Cerebellar nuclear complex (tissue), 1 donor: ENCODE data around the gene INPP5K.
"Not testable (repeated sequence)": the region's sequence is repeated elsewhere in the genome, so short reads cannot be mapped to it uniquely, and the experiment has no call there.

Experiments used
- DNase-seq, 2 experiments: peaks; one replicate each; lab custom pipeline; 2025; lab: John Stamatoyannopoulos, UW

Gene INPP5K

DNA sequence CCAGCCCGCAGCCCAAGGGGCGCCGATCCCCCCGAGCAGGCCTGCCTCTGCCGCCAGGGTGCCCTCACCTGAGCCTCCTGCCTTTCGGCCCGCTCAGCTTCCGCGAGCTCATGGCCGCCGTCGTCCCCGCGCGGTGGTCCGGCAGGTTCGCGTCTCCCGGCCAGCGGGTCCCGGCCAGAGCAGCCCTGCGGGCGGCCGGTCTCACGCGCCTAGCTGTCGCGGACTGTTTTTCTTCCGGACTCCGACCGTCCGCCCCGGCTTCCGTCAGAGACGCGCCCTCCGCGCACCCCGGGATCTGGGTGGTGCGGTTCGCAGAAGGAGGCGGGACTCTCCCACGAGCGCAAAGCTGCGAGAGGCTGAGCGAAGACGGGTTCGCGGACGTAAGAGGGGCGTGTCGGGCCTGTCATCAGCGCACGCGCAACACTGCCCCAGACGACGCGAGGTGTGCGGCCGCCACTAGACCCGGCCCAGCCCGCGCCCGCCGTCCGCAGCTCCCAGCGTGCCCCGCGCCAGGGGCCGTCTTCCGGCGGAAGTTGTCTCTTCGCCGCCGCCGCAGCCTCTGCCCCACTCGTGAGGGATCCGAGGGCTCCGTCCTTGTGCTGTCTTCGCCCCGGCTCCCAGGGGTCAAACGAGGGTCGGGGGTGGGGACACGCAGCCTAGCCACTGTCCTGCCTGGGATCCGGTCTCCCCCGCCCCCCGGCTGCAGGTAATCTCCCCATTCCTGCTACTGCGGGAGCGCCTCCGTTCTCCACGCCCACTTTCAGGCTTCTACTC, at the start of gene INPP5K:
TSS of gene INPP5K (minus strand) at position 225 of the 774 bp plus-strand sequence. CDS start at position 112, 113 bp downstream.
- peak; percentile 80 to 91 for DNase-seq

DNA sequence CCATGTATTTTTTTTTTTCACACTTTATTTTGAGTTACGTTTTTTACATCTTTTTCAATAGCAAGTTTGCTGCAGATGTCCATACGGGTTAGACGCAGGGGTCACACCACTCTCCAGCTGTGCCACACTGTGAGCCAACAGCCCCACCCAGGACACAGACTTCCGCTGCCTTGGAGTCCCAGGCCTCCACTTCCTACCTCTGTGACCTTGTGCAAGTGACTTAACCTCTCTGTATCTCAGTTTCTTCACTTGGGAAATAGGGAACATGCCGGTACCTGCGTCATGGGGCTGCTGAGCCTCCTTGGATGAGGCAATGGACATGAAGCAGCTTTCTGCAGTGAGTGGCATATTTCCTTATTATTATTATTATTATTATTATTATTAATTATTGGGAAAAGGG, 49.5 kb upstream of the INPP5K start:
- no peak for DNase-seq

DNA sequence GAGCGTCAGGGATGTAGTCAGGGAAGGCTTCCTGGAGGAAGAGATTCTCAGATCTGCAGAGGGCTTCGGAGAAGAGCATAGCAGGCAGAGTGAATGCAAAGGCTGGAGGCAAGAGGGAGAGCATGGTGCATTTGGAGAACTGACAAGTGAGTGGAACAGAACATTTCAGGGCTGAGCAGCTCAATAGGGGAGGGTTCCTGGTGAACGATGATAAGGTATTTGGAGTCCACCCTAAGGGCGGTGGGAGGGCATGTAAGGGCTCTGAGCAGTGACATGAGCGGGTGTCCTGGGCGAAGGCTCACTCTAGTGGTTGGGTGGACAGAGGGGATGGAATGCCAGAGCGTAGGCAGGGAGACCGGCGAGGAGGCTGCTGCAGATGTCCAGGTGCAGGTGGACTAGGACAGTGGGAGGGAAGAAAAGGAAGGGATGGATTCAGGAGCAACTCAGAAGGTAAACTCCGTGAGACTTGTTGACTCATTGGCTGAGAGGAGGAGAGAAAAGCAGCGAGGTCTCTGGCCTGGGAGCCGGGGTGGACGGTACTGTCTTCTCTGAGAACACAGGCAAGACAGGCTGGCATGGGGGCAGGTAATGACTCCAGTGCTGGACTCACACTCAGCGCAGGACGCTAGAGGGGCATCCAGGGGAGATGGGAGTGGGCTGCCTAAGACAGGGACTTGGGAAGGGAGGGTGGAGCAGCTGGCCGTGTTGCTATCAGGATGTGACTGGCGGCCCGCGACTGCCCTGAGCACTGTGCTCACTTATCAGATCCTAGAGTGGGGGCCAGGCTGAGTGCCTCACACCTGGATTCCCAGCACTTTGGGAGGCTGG, 47.6 kb upstream of the INPP5K start:
- no peak for DNase-seq

DNA sequence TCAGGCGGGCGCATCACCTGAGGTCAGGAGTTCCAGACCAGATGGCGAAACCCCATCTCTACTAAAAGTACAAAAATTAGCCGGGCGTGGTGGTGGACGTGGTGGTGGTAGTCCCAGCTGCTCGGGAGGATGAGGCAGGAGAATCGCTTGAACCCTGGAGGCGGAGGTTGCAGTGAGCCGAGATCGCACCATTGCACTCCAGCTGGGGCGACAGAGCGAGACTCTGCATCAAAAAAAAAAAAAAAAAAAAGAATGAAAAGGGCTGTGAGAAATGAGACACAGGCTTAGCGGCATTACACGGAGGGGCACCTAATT, 47.0 kb upstream of the INPP5K start:
- DNase-seq: not testable (repeated sequence)

DNA sequence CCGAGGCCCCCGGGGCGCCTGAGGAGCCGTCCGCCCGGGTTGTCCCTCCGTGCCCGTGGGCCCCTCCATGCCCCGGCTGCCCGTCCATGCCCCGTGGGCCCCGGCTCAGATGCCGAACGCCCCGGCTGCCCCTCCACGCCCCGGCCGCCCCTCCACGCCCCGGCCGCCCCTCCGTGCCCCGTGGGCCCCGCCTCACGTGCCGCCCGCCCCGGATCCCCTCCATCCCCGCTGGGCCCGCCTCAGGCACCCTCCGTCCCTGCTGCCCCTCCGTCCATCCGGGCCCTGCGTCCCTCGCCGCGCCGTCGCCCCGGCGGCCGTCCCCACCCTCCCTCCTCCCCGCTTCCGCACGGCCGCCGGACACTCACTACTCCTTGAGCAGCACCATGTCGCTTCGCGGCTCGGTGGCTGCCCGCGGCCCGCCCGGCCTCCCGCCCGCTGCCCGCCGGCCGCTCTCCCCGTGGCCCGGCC, 45.8 kb upstream of the INPP5K start:
- no peak for DNase-seq

DNA sequence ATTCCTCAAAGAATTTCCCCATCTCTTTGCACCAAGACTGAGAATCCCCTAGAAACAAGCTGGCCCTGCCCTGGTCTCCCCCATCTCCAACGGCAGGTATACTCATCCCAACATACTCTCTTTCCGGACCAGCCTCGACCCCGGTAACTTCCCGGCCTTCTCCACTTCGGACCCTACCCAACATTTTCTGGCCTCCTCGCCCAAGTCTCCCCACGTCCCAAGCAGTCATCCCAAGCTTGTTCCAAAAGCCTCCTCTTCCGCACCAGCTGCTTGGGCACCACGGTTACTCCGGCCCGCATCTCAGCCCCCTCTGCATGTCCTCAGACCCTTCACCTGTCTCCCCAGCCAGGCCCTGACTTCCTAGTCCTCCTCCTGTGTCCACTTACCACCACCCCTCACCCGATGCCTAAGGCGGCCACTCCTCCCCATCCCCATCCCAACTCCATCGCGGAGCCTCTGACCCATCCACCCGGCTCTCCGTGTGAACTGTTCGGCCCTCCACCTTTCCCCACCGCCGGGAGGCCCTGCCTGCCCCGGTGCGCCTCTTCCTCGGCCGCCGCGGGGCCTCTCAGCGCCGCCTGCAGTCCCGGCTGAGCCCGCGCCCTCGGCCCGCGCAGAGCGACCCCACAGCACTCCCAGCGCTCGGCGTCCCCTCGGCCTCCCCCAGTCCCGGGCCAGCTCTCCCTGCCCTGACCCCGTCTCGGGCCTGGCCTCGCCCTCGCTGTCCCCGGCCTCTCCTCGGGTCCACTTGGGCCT, 45.2 kb upstream of the INPP5K start:
- no peak for DNase-seq

DNA sequence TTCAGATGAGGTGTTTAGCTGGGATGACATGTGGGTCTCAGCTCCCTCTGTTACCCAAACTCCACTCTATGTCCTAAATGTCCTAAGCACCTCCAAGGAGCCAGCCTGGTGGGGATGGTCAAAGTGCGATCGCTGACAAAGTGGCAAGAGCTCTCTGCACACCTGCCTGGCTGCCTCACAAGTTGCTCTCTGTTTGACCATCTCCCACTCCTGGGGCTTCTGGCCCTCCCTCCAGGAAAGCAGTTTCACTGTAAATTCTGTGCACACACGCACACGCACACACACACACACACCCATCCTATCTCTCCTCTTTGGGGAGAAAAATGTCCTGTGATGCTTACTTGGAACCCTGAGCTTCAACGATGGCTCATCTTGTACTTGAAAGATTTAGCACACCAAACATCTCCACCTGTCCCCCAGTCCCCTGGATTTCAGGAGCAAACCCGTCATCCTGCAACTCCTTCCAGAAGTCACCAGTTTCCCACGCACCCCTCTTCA, 44.5 kb upstream of the INPP5K start:
- no peak for DNase-seq

DNA sequence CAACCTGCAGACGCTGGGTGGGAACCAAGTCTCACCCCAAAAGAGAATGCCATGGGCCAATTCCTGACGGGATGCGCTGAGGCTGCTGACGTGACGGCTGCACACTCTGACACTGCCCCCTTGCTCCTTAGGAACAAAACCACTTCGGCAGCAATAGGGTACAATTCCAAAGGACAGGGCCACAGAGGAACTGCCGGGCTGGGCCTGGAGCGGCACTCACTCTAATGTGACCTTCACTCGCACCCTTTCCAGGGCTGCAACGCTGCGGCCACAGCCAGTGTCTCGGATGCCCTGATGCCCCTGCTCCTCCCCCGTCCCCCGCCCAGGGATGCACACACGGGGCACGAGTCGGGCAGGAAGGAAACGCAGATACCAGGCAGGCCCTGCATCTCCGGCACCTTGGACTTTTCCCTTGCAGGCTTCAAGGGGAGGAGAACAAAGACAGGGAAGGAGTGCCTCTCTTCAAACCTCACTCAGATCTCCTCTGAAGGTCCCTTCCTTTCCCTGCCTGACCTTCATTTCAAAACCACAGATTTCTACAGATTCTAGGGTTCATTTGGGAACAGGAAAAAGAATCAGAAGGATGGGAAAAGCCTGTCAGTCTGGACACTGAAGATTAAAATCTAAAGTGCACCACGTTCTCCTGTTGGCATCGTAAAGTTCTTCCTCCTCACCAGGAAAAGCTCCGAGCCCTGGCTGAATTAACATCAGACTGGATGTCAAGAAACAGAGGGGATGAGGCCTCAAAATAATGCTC, 43.9 kb upstream of the INPP5K start:
- no peak for DNase-seq

DNA sequence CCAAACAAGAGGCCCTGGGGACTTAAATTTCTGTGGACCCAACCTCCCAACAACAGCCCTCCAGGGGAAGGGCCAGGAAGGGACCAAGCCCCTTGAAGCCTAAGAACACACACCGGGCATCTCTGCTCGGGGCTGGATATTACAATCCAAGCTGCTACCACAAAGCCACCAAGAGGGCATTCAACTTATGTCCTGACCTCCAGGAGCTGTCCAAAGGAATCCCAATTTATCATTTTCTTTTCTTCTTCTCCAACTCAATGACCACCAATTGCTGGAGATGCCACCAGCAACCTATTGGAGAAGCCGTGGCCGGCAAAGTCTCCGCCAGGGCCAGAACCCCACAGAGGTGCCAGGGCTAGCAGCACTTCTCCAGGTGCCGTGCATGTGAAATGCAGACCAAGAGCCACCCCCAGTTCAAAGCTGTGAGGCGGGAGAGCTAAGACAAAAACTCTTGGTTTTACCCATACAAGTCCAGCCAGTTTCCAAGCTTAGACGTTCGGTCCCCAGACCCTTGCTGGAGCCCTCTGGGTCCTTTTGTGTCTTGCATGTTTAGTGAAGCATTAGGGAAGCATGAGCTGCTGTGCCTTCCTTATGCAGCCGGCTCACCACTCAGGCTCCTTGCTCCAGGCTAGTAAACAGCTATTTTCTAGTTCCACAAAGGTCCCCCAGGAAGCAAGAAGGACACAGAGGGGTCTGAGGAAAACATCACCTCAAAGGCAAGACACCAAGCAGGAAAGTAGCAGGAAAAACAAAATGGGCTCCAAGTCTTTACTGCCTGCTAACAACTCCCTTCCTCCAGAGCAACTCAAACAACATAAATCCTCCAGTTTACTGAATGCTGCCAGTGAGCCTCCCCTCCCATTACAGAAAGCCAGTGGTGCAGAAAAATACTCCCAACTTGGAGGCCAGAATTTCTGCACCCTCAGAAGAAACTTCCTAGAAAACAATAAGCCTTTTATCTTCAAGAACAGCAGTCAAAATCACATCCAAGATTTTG, 42.9 kb upstream of the INPP5K start:
- no peak for DNase-seq

DNA sequence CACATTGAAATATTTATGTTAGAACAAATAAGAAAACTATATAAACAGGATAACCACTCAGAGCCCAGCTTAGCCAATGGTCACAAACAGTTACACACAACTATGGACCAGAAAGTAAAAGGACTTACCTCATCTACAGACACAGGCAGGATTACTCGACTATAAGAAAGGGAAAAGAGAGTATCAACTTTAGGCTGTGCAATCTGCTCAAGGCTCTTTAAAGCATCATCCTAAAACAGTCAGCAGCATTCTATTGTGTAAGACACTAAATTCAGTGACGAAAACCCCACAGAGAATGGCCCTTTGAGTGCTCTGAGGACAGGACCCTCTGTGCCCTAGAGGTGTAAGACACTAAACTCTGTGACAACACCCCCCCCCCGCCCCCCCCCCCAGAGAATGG, 42.0 kb upstream of the INPP5K start:
- DNase-seq: no peak

DNA sequence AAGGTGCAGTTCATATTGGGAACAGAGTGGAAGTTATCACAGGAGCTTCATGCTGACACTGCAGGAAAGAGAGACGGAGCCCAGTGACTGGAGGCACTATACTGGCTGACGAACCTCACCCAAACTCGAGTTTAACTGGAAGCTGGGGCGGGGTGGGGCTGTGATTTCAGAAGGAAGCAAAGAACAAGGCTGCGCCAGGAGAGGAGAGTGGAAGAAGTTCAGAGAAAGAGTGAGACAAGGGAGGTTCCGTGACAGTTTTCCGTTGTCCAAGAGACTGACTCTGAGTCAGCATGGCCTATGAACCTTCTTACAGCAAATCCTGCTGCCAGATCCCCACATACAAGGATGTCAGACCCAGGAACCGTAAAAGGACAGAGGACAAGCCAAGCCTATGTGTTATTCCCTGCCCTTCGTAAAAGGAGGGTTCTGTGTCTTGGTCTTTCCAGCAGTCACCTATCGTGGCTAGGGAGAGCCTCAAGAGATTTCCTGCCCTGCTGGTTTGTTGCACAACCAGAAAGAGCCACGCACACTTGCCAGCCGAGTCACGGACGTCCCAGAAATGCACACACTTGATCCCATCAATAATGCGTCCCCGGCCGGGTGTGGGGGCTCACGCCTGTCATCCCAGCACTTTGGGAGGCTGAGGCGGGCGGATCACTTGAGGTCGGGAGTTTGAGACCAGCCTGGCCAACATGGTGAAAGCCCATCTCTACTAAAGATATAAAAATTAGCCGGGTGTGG, 41.1 kb upstream of the INPP5K start:
- DNase-seq: no peak

DNA sequence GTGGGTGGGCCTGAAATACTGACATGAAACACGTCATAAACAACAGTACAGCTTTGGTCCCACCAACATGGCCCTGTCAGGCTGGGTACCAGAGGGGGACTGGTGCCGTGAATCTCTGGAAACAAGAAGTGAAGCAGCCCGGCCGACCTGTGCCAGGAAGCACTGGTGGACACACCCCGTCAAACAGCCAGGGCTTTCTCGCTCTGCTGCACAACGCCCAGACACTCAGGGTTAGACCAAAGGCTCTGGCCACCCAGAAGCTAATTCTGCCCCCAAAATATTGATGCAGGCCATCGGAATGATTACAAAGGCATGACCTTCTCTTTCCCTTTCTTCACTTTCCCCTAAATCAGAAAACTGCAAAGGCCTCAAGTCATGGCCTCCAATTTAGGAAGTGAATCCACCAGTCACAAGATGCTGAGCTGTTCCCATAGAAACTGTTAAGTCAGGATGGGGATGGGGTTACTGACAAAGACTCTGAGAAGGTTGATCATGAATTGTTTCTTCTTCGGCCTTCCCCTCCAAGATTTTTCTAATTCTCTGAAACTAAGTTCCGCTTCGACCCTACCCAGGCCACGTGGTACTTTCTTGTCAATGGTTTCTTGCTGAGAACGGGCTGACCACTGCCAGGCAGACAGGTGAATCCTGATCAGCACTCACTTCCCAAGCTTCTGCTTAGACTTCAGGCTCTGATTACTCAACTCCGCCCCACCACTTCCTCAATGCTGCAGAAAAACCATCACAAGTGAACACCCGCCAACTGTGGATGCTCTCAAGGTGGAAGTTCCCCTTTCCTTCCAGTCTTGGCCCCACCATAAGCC, 39.4 kb upstream of the INPP5K start:
- DNase-seq: no peak

DNA sequence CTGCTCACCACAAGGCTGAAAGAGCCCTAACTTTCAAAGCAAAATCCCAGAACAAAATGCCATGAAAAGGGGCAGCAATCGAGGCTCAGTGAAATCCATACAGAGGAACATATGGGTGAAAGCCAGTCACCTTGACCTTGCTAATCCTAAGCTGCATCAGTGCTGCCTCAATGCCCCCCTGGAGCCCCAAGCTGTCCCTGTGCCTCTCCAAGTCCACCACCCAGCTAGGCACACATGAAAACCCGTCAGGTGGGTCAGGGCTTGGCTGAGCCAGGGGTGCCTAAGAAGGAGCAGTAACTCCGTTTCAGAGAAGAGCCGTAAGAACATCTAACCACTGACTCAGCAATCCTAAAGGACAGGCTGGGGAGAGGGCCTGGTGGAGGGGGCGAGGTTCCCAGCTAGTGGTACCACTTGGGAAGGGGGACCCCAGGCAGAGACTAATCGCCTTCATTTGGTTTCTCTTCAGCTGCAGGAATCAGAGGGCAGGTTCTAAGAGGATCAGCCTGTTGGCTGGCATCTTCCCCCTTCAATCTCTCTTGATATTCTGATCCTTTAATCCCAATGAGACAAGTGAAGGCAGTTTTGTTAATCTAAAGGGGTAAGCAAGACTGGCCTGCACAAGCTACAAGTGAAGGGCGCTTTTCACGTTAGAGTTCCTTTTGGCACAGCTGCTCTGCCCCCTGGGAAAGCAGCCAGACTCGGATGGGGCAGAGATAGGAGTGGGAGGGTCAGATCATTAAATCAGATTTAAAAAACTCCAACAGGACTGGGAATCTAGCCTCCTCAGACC, 38.5 kb upstream of the INPP5K start:
- DNase-seq: no peak

DNA sequence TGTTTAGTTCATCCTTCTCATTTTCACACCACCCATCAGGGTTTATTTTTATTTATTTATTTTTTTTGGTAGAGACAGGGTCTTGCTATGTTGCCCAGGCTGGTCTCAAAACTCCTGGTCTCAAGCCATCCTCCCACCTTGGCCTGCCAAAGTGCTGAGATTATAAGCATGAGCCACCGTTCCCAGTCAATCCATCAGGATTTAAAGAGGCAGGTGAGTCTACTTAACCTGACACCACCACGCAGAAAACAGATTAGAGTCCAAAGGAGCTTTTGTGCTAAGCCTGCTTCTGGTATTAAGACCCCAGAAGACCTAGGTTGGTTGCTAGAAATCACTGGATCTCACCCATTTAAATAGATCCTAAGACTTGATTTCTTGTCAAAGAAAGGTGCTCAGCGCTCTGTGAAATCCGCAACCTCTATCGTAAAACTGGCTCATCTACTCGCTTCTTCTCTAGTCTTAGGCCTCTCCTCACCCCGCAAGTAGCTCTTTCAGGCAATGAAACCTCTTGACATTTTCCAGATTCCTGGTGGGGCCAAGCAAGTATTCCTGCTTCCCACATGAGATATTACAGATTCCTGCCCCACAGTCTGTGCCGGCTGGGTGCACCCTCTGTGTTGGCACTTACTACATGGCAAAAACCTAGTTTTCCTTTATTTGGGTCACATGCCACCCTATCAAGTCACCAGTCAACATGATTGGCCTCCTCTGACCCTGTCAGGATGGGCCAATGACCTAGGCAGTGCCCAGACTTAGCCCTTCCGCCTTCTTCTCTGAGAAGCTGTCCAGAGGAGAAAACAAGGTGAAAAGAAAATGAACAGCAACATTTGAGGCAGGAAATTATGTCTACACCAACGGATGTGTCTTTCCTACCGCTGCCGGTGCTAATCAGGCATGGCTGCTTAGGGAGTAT, 37.2 kb upstream of the INPP5K start:
- DNase-seq: no peak

DNA sequence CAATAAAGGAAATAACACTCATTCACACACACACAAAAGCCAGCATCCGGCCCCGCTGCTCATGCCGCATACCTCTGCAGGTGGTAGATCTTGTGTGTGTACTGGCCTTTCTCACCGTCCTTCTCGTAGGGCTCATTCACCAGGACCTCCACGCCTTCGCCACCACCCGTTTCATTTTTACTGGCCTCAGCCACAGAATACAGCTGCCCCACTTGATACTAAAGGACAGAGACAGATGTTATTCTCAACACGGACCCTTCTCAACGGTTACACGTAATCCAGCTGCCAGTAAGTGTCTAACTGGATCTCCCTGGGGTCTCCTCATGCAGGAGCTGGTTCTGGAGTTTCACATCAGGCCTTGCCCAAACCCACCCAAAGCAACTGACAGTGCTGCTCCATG, 36.5 kb upstream of the INPP5K start:
- DNase-seq: no peak

DNA sequence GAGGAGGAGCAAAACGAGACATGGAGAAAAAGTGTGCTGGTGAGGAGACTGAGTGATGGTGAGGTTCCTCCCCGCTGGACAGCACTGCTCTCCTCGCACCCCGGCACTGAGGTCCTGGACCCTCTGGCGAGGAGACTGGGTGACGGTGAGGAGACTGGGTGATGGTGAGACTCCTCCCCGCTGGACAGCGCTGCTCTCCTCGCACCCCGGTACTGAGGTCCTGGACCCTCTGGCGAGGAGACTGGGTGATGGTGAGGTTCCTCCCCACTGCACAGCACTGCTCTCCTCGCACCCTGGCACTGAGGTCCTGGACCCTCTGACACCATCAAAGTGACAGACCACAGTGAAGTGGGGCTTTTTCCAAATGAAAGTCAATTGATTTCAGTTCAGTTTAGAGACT, 35.3 kb upstream of the INPP5K start:
- DNase-seq: no peak

DNA sequence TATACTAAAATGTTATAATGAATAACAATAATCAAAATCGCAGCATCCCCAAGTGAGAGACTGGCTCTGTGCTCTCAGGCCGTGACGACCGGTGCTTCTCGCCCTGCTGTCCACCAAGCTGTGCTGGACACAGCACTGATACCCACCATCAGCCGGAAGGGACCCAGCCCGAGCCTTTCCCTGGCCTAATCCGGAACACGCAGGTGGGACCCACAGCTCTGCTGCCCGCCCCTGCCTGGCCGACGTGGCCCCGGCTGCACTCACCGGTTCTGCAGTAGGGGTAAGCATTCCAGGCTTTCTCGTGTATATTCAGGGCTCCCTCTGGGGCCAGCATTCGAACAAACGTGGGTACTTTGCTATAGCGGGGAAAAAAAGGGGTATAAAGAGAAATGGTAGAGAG, 31.6 kb upstream of the INPP5K start:
- DNase-seq: no peak
